Right hindlimb (tissue), 1 donor: ENCODE measurements around the gene PDZD8.

Experiments used
- DNase-seq: peaks from one replicate; pipeline ENCODE4 v3.0.0-alpha.2; 2018

Gene PDZD8

DNA sequence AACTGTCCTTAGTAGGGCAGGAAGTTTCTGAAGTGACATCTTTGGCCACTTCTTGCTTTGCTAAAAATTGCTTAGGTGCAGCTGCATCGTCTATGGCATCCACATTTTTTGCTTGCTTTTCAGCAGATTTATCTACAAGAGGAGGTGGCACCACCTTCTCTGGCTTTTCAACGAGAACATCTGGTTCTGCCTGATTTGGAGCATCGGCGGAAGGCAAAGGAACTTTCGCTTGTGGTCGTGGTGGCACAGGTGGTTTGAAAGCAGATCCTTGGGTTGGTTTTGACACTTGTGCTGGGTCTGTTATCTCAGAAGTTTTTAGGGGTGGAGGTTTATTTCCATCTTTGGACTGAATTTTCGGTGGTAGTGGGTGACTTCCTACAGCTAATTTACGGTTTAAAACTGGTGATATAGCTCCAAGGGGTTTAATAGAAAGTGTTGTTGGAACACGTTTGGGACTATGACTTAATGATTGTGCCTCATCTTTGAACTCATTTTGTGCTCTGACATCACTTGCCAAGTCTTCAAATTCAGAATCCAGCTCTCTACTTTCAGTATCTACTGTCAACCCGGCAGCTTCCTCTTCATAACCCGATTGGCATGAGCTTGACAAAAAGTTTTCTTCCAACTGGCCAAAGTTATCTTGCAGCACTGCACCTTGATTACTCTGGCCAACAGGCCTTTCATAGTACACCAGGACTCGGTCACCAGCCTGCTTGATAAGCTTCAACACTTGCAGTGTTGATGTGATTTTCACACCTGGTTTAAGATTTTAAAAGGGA, 90.3 kb downstream of the PDZD8 start:
- DNase-seq = no peak

GRCh38 chr10:117277675-117278074, 97.6 kb downstream of the PDZD8 start:
- DNase-seq = no peak

DNA sequence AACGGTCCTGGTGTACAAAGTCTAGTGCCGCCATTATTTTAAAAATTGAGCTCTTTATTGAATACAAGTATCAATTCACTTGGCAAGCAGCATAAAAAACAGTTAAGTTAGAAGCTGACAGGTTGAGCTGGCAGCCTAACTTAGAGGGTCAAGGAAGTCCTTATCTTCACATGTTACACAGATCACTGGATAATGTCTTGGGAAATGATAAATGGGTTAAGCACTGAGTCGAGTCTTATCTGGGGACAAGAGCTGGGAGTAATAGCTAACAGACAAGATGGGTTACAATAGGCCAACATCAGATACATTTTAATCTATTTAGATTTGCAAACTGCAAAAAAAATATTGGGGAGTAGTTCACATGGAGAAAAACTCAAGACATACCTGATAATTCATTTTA, 100.1 kb downstream of the PDZD8 start:
- DNase-seq = no peak

- DNase-seq = no peak
Observed at GRCh38 chr10:117274509-117274908, 100.7 kb downstream of the PDZD8 start.

DNA sequence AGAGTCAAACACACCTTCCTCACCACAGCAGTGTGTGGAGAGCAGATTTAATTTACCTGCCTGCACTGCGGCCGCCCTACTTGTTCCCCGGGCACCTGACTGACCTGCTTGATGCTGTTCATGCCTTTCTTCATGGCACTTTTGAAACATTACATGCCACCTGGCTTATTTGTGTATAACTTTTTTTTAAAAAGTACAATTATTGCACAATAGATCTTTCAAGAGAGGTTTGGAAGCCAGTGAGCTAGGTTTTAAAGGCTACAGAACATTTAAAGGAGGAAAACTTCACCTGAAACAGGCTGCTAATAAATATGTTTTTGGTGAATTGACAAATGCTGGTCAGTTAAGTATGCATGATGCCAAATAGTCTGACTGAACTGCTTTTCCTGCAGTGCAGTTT, 101.3 kb downstream of the PDZD8 start:
- DNase-seq = no peak

GRCh38 chr10:117272195-117273076, 102.8 kb downstream of the PDZD8 start:
- DNase-seq = no peak

GRCh38 chr10:117271427-117271826, 103.8 kb downstream of the PDZD8 start:
- no peak for DNase-seq

GRCh38 chr10:117268907-117269306, 106.3 kb downstream of the PDZD8 start:
- DNase-seq = no peak

GRCh38 chr10:117268258-117268657, 107.0 kb downstream of the PDZD8 start:
- DNase-seq = no peak

GRCh38 chr10:117266812-117267211, 108.4 kb downstream of the PDZD8 start:
- DNase-seq = no peak

DNA sequence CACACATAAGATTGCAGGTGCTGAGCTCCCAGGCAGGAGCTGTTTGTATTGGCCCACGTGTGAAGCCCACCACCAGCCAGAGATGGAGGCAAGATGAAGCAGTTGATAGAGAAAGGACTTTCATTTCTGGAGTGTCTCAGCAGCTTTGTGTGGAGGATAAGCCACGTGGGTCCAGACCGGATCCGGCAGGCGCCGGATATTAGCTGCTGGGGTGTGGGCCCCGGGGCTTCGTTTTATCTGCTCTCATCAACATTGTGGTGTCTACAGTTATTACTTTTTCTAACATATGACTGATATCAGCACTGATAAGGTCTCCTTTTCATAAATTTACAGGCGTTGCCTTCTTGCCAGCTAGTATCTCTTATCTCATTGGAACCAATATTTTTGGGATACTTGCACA, 108.8 kb downstream of the PDZD8 start:
- no peak for DNase-seq

GRCh38 chr10:117264782-117265181, 110.5 kb downstream of the PDZD8 start:
- no peak for DNase-seq

DNA sequence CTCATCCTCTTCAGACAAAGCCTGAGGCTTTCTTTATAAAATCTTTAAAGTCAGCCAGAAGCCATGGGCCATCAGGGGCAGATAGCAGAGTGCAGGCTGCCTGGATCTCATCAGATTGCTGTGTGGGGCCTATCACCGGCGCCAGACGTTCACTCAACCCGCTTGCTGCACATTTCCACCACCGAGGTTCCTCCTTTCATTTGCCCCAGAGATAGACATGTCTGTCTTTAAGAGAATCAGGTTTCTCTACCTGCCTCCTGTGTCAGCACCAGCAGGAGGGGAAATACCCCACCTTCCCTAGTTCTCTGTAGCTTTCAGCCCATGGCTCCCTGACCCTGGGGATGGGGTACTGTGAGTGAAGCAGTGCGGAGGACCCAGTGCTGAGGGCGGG, 112.3 kb downstream of the PDZD8 start:
- DNase-seq = no peak

GRCh38 chr10:117262291-117262902, 112.8 kb downstream of the PDZD8 start:
- no peak for DNase-seq

DNA sequence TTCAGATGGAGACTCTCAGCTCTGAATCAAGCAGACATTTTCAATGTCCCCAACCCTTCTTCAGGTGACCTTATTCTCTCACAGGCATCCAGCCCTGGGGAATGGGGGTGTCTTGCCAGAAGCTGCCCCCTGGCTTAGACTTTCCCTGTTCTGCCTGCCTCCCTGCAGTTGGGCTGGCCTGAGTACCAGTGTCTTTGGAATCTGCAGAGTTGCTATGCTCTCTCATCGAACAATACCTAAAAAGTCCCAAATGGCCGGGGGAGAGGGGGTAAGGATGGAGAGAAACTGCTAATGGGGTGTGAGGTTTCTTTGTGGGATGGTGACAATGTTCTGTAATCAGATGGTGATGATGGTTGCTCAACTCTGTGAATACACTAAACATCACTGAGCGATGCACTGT, 113.7 kb downstream of the PDZD8 start:
- DNase-seq = no peak

GRCh38 chr10:117260084-117260483, 115.2 kb downstream of the PDZD8 start:
- DNase-seq = no peak

GRCh38 chr10:117259279-117259678, 116.0 kb downstream of the PDZD8 start:
- DNase-seq = no peak

GRCh38 chr10:117257721-117258120, 117.5 kb downstream of the PDZD8 start:
- DNase-seq = no peak

DNA sequence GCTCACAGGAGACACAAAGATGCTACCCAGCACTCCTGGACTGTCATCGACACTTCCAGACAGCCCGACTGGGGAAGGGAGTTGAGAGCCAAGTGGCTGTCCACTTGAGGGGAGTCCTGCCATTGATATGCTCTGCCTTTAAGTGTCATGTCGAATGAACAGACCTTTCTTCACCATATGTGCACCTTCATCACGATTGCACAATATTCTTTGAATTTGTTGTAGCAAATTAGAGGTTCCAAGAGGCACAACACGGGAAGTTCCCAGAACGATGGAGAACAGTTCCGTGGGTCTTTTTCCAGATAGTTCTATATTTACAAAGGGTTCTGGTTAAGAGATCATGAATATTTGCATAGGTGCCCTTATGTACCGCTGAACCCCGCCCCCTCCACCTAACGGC, 118.3 kb downstream of the PDZD8 start:
- no peak for DNase-seq

- no peak for DNase-seq
Observed at GRCh38 chr10:117255835-117256460, 119.3 kb downstream of the PDZD8 start.

- no peak for DNase-seq
Observed at GRCh38 chr10:117254774-117255735, 120.2 kb downstream of the PDZD8 start.

GRCh38 chr10:117254338-117254737, 120.9 kb downstream of the PDZD8 start:
- DNase-seq = no peak
